IMR-90 (cell line): Measurements from ENCODE around the gene FAM240A. TPM values are rescaled to one million over a fixed set of nuclear protein-coding genes. Genes with fewer than 3 reads are reported as not detected.

Experiments used
- ATAC-seq: fragments of 200-7000 bp; cut with Tn5 transposase; 2 replicates; pipeline ENCODE4 v1.9.1; 2020; ENCODE audit warnings: low read depth, mild to moderate bottlenecking, moderate library complexity
- BruUV-seq: library from RNA; stranded (reverse); fragments of 400-500 nt; replicated peaks from 2 replicates; lab custom pipeline; 2021; lab: Mats Ljungman, UMichigan
- CTCF ChIA-PET: fragments of 300-600 bp; formaldehyde crosslinking; extraction: SDS; loops from one replicate; lab custom pipeline; 2021; ENCODE audit warnings: antibody characterized with exemption; lab: Yijun Ruan, JAX
- POLR2A ChIA-PET: fragments of 300-600 bp; sonication (Branson Sonifier 250); formaldehyde crosslinking; loops from one replicate; lab custom pipeline; 2022; ENCODE audit warnings: antibody characterized with exemption; ENCODE audit not compliant: unreplicated experiment; lab: Charles Lee
- DNase-seq: peaks from one replicate; pipeline ENCODE4 v3.0.0; 2013
- H2AFZ ChIP-seq: replicated peaks from 2 replicates; pipeline ENCODE3; 2013; ENCODE audit warnings: low read length, mild to moderate bottlenecking; ENCODE audit not compliant: poor library complexity
- H2AK5ac ChIP-seq: 2 replicates; pipeline ENCODE4 v1.6.1; 2013; ENCODE audit warnings: low read depth, low read length, inconsistent platforms
- H2AK9ac ChIP-seq: replicated peaks from 2 replicates; pipeline ENCODE3; 2013; ENCODE audit warnings: mild to moderate bottlenecking, low read depth, low read length, moderate library complexity; ENCODE audit not compliant: poor library complexity
- H2BK120ac ChIP-seq: 2 replicates; pipeline ENCODE4 v1.6.1; 2013; ENCODE audit warnings: low read depth, low read length, inconsistent platforms
- H2BK15ac ChIP-seq: 3 replicates; pipeline ENCODE4 v1.6.1; 2013; ENCODE audit warnings: low read depth, low read length, inconsistent platforms
- H2BK20ac ChIP-seq: 2 replicates; pipeline ENCODE4 v1.6.1; 2013; ENCODE audit warnings: low read depth, mild to moderate bottlenecking, inconsistent platforms, low read length, moderate library complexity
- H2BK5ac ChIP-seq: 2 replicates; pipeline ENCODE4 v1.6.1; 2013; ENCODE audit warnings: mild to moderate bottlenecking, low read depth, low read length, inconsistent platforms; ENCODE audit not compliant: poor library complexity, severe bottlenecking
- H3K14ac ChIP-seq: replicated peaks from 2 replicates; pipeline ENCODE4 v1.6.1; 2013; ENCODE audit warnings: low read depth, low read length, inconsistent platforms
- H3K18ac ChIP-seq: 2 replicates; pipeline ENCODE4 v1.6.1; 2013; ENCODE audit warnings: low read depth, low read length, control low read depth
- H3K23ac ChIP-seq: 2 replicates; pipeline ENCODE4 v1.6.1; 2013; ENCODE audit warnings: low read depth, low read length, inconsistent platforms
- H3K27ac ChIP-seq: 2 replicates; pipeline ENCODE4 v1.5.1; 2013; ENCODE audit warnings: mild to moderate bottlenecking, control low read depth, low read length; ENCODE audit not compliant: insufficient read depth
- H3K27me3 ChIP-seq: 2 replicates; pipeline ENCODE4 v1.6.1; 2013; ENCODE audit warnings: low read length; ENCODE audit not compliant: control insufficient read depth, insufficient read depth
- H3K36me3 ChIP-seq: 2 replicates; pipeline ENCODE4 v1.6.1; 2013; ENCODE audit warnings: low read length, mixed read lengths; ENCODE audit not compliant: control insufficient read depth, insufficient read depth
- H3K4ac ChIP-seq: 2 replicates; pipeline ENCODE4 v1.6.1; 2013; ENCODE audit warnings: low read depth, low read length, inconsistent platforms
- H3K4me1 ChIP-seq: 2 replicates; pipeline ENCODE4 v1.6.1; 2013; ENCODE audit warnings: low read length, mixed read lengths; ENCODE audit not compliant: control insufficient read depth, insufficient read depth
- H3K4me2 ChIP-seq: 2 replicates; pipeline ENCODE4 v1.6.1; 2013; ENCODE audit warnings: low read depth, mild to moderate bottlenecking, control low read depth, low read length, moderate library complexity
- H3K4me3 ChIP-seq: 2 replicates; pipeline ENCODE4 v1.5.1; 2013; ENCODE audit warnings: low read depth, mild to moderate bottlenecking, control low read depth, low read length, moderate library complexity; ENCODE audit not compliant: insufficient read depth
- H3K56ac ChIP-seq: 2 replicates; pipeline ENCODE4 v1.6.1; 2013; ENCODE audit warnings: low read length, inconsistent platforms; ENCODE audit not compliant: insufficient read depth; ENCODE audit errors: extremely low read depth
- H3K79me1 ChIP-seq, 2 experiments: 2 replicates each; pipeline ENCODE4 v1.6.1; 2013; ENCODE audit warnings: low read length in 2 of 2, inconsistent platforms in 1 of 2, low read depth in 1 of 2
- H3K9ac ChIP-seq: 2 replicates; pipeline ENCODE4 v1.6.1; 2013; ENCODE audit warnings: low read depth, low read length, control low read depth
- H3K9me1 ChIP-seq: 2 replicates; pipeline ENCODE4 v1.6.1; 2013; ENCODE audit warnings: low read length, inconsistent platforms; ENCODE audit not compliant: insufficient read depth
- H3K9me3 ChIP-seq: 2 replicates; pipeline ENCODE4 v1.6.1; 2013; ENCODE audit warnings: low read length; ENCODE audit not compliant: control insufficient read depth, insufficient read depth
- H4K20me1 ChIP-seq: 2 replicates; pipeline ENCODE4 v1.6.1; 2013; ENCODE audit warnings: low read length, inconsistent platforms; ENCODE audit not compliant: insufficient read depth
- H4K5ac ChIP-seq: 2 replicates; pipeline ENCODE4 v1.6.1; 2013; ENCODE audit warnings: mild to moderate bottlenecking, low read depth, low read length, control low read depth
- H4K8ac ChIP-seq, 2 experiments: 2 replicates each; pipeline ENCODE4 v1.6.1; 2013; ENCODE audit warnings: low read depth in 2 of 2, low read length in 2 of 2, control low read depth in 1 of 2, inconsistent platforms in 1 of 2
- H4K91ac ChIP-seq: 2 replicates; pipeline ENCODE4 v1.6.1; 2013; ENCODE audit warnings: low read depth, low read length, inconsistent platforms; ENCODE audit not compliant: insufficient read depth
- BHLHE40 ChIP-seq: fragments of 150-350 bp; IDR thresholded peaks from 2 replicates; pipeline ENCODE4 v1.6.1; 2016; ENCODE audit warnings: mild to moderate bottlenecking, low read depth, low read length
- CEBPB ChIP-seq: IDR thresholded peaks from 2 replicates; pipeline ENCODE4 v1.6.1; 2012; ENCODE audit warnings: low read depth, low read length, improper control_type of control experiment
- CHD1 ChIP-seq: IDR thresholded peaks from 2 replicates; pipeline ENCODE4 v1.6.1; 2012; ENCODE audit warnings: low read depth, low read length, improper control_type of control experiment
- CTCF ChIP-seq: conservative IDR thresholded peaks from 2 replicates; pipeline ENCODE4 v1.5.1; 2012; ENCODE audit warnings: mild to moderate bottlenecking, low read depth, low read length, improper control_type of control experiment
- ELK1 ChIP-seq: fragments of 150-350 bp; IDR thresholded peaks from 2 replicates; pipeline ENCODE4 v1.6.1; 2016; ENCODE audit warnings: low read depth, mild to moderate bottlenecking, low read length, moderate library complexity, borderline replicate concordance
- FOS ChIP-seq: fragments of 150-350 bp; IDR thresholded peaks from 2 replicates; pipeline ENCODE4 v1.6.1; 2016; ENCODE audit warnings: low read depth, low read length
- MAFK ChIP-seq: IDR thresholded peaks from 2 replicates; pipeline ENCODE4 v1.6.1; 2012; ENCODE audit warnings: low read depth, low read length, improper control_type of control experiment
- MXI1 ChIP-seq: IDR thresholded peaks from 2 replicates; pipeline ENCODE4 v1.6.1; 2012; ENCODE audit warnings: low read depth, mild to moderate bottlenecking, low read length, moderate library complexity, borderline replicate concordance
- NFE2L2 ChIP-seq: fragments of 150-350 bp; IDR thresholded peaks from 2 replicates; pipeline ENCODE4 v1.6.1; 2016; ENCODE audit warnings: low read depth, mild to moderate bottlenecking, low read length
- POLR2A ChIP-seq: IDR thresholded peaks from 2 replicates; pipeline ENCODE4 v1.6.1; 2012; ENCODE audit warnings: mild to moderate bottlenecking, low read depth, low read length
- RAD21 ChIP-seq: IDR thresholded peaks from 2 replicates; pipeline ENCODE4 v1.6.1; 2012; ENCODE audit warnings: low read length, improper control_type of control experiment
- RCOR1 ChIP-seq: IDR thresholded peaks from 2 replicates; pipeline ENCODE4 v1.6.1; 2012; ENCODE audit warnings: mild to moderate bottlenecking, low read length, improper control_type of control experiment; ENCODE audit not compliant: insufficient replicate concordance
- RFX5 ChIP-seq: IDR thresholded peaks from 2 replicates; pipeline ENCODE4 v1.8.0; 2012; ENCODE audit warnings: low read depth, mild to moderate bottlenecking, low read length, moderate library complexity
- SMC3 ChIP-seq: fragments of 150-350 bp; IDR thresholded peaks from 2 replicates; pipeline ENCODE4 v1.6.1; 2016; ENCODE audit warnings: low read depth, mild to moderate bottlenecking, antibody characterized with exemption, low read length, moderate library complexity
- USF2 ChIP-seq: fragments of 150-350 bp; IDR thresholded peaks from 2 replicates; pipeline ENCODE4 v1.6.1; 2017; ENCODE audit warnings: mild to moderate bottlenecking, antibody characterized with exemption, low read length, low read depth
- WGBS, 2 experiments: methylation state at CpG; one replicate each; pipeline versions ENCODE4 v1.1.5 to v1.1.7; 2013; ENCODE audit warnings: missing lambda C conversion rate in 2 of 2; ENCODE audit not compliant: insufficient read length in 1 of 2; ENCODE audit errors: extremely low coverage in 2 of 2; 5-methylcytosine and 5-hydroxymethylcytosine counted together
- dilution Hi-C: fragments of 300-500 bp; cut with HindIII; formaldehyde crosslinking; loops from one replicate; pipeline ENCODE4 v1.14.3; 2018; ENCODE audit warnings: low sequenced_read_pairs; ENCODE audit not compliant: unreplicated experiment
- in situ Hi-C: fragments of 300-500 bp; cut with MboI; formaldehyde crosslinking; loops from 3 replicates; pipeline ENCODE4 v1.14.3; 2019; ENCODE audit warnings: low sequenced_read_pairs, inconsistent platforms, mixed read lengths
- intact Hi-C: fragments of 100-400 bp; cut with micrococcal nuclease; formaldehyde crosslinking; loops from 2 replicates; pipeline ENCODE4 v1.10.0; 2022
- polyA plus RNA-seq, 3 experiments: library from polyadenylated mRNA; depleted of rRNA; stranded (reverse); fragments of >200 nt; gene quantifications; 2 replicates each; pipeline ENCODE4 v1.2.3, GENCODE V29; 2012; ENCODE audit warnings: low replicate concordance in 1 of 3
- total RNA-seq: library from RNA; depleted of rRNA; stranded (reverse); fragments of >200 nt; gene quantifications from 2 replicates; pipeline ENCODE4 v1.2.3, GENCODE V29; 2012

FAM240A gene
- total and polyA plus RNA-seq, 2 of the 4 experiments (the other 2 are of a cell fraction), result not detected

- Histone ChIP-seq H2BK20ac (no peak overlapping the region), H4K20me1 (no peaks in the 10 kb centered on the region), H3K36me3 (peaks cover 5% of the 10 kb centered on the region; the same call in 1 of the 2 replicates), H3K56ac (no peak overlapping the region), H4K5ac (no peak overlapping the region), H3K23ac (no peak overlapping the region), H2BK15ac (no peak overlapping the region), H2AFZ (peak overlapping the region; percentile 21), H3K14ac (no peak overlapping the region), H3K4ac (no peak overlapping the region), H3K4me1 (0 out of 2 replicates have a peak, but pooled peaks cover 2% of the 10 kb centered on the region), H2AK9ac (no peak overlapping the region), H3K4me2 (no peak overlapping the region), H2AK5ac (no peak overlapping the region), H2BK5ac (no peak overlapping the region), H3K79me1 (no peaks in the 10 kb centered on the region), H2BK120ac (no peak overlapping the region), H3K27me3 (no peaks in the 10 kb centered on the region), H3K9me3 (no peaks in the 10 kb centered on the region), H3K4me3 (no peak overlapping the region), H4K8ac (no peak overlapping the region), H4K91ac (no peak overlapping the region), H3K9ac (no peak overlapping the region), H3K18ac (no peak overlapping the region), H3K9me1 (no peaks in the 10 kb centered on the region), H3K27ac (no peak overlapping the region)
- 81% methylated on average over 7 of the region's 25 CpGs; no CpG with 5 or more reads in 1 of the 2 experiments for WGBS, 2 experiments
- dilution Hi-C loops, result no loop called here
- in situ Hi-C loops, result no loop called here
- no peak for ATAC-seq
- intact Hi-C loops, result no loop called here
- BruUV-seq, result no TSS peak
- CTCF ChIA-PET, result interaction anchor here (1.2 to 1.4 kb wide), 2 partner anchors 8 to 42 kb away, joined by 3 read pairs; no protein-coding TSS in a partner anchor
- POLR2A ChIA-PET, result no interaction called here
- no peak for DNase-seq
- TF ChIP-seq SMC3 (no peak), MAFK (no peak), CEBPB (no peak), USF2 (no peak), FOS (no peak), RAD21 (no peak), NFE2L2 (no peak), ELK1 (no peak), POLR2A (no peak), BHLHE40 (no peak), RCOR1 (no peak), CTCF (no peak), CHD1 (no peak), MXI1 (no peak), RFX5 (no peak)
These were observed 59.4 kb downstream of the FAM240A start for GRCh38 chr3:46671541-46672348.
